ENCODE data around the gene SBF1.

Gene SBF1

DNA sequence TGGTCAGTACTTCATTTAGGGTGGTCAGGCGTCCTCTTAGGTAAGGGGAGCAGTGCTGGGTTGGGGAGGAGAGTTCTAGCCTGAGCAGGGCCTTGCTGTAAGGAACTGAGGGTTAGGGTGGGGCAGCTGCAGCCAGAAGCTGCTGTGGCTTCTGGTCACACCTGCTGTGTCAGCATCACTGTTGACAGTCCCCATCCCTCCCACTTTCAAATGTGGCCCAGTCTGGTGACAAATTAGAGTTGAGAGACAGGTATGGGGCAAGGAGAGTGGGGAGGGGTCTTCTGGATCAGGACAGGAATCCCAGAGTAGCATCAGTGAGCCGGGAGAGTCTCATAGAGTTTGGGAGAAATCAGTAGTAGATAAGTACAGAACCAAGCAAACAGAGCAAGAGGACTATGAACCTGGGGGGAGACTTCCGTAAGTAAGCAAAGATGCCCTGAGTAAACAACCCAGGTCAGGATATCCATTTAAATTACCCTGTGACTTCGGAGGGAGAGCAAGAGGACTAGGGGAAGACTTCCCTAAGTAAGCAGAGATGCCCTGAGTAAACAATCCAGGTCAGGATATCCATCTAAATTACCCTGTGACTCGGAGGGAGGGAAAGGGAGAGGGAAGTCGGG lies 78.0 kb downstream of the SBF1 start:
- no peak for DNase-seq
